Transverse colon (tissue), 4 donors: ENCODE data around the gene PYGM.

Experiments used
- CTCF ChIP-seq, 5 experiments: fragments of 200-600 bp in 3 of 5; fragments of 450-650 bp in 2 of 5; sonication (generic) in 3 of 5; IDR thresholded peaks; 1 replicate in 2 of 5; 2 replicates in 3 of 5; pipeline ENCODE4 v1.5.1; 2016 to 2017; ENCODE audit warnings: antibody characterized with exemption in 5 of 5, inconsistent platforms in 3 of 5, mild to moderate bottlenecking in 2 of 5, moderate library complexity in 1 of 5
- EP300 ChIP-seq: sonication (generic); formaldehyde crosslinking; IDR thresholded peaks from one replicate; pipeline ENCODE4 v1.6.1; 2017; ENCODE audit warnings: antibody characterized with exemption, low read depth
- POLR2A ChIP-seq: fragments of 450-650 bp; IDR thresholded peaks from one replicate; pipeline ENCODE4 v1.6.1; 2016; ENCODE audit warnings: antibody characterized with exemption, mild to moderate bottlenecking, moderate library complexity
- POLR2AphosphoS5 ChIP-seq, 3 donors: sonication (generic); formaldehyde crosslinking; IDR thresholded peaks; one replicate each; pipeline ENCODE4 v1.6.1; 2016; ENCODE audit warnings: antibody characterized with exemption in 3 of 3

DNA sequence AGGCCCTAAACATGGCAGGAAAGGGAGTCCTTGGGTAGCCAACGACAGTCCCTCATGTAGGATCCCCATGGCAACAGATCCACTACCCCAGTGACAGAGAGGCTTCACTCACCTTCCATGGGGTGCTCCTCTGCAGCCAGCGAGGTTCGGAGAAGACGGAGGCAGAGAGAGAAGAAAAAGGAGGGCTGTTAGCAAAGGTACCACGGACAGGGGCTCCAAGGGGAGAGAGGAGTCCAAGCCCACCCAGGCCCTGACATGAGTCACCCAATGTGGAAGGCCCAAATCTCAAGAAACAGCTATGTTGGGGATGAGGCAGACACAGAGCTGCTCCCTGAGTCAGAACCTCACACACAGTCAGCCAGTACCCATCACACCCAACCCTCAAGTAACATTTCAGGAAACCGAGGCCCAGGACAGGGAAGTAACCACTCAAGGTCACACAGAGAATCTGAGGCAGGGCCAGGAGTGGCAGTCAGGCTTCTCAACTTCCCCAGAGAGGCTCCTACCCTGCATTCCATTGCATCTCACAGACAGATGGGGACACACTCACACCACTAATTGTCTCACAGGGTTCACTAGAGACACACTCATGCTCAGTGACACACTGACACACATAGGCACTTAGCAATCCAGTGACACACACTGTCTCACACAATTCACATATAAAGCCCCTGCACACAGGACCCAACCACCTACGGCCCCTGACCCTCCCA, 62.0 kb downstream of the PYGM start:
- TF ChIP-seq POLR2AphosphoS5 (IDR thresholded peaks at IDR 0.05) (no peak), CTCF (IDR thresholded peaks at IDR 0.05) (no peak), POLR2A (no peak), EP300 (no peak)
